HG03095 (cell line): ENCODE measurements around the gene CPAMD8.
A peak's percentile ranks its signal among the peaks of the same experiment; 100 is the strongest.

Experiments used
- ATAC-seq: cut with Tn5 transposase; IDR thresholded peaks from one replicate; pipeline ENCODE4 v1.9.1; 2021; ENCODE audit warnings: moderate library complexity; ENCODE audit not compliant: unreplicated experiment

The CPAMD8 gene

DNA sequence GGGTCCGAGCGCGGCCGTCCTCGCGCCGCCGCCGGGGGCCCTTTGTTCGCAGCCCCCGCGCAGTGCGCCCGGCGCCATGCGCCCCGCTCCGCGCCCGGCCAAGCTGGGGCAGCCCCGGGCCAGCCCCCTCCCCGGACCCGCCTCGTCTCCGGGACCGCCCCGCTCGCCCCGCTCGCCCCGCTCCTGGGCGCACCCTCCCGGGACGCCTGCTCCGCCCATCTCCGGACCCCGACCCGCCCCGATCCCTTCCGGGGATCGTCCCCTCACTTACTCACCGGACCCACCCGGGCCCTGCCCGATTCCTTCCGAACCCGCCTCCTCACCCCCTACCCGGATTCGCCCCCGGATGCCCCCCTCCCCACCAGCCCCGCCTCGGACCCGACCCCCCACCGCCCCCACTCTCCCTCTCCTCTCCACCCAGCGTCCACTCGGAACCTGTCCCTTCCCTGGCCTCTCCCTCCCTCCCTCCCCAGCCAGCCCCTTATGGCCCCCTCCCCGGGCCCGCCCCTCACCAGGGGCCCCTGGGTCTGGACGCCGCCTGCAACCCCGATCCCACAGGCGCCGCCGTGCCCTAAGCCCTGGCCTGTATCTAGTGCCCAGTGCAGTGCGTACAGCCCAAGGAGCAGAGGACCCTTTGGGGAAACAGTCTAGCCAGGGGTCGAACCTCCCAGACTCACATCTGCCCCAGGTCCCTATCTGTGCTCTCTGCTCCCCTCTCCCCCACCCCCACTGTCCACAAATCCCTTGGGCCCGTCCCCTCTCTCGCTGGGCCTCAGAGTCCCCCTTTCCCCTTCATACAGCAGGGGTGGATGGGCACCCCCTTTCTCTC, at the start of gene CPAMD8:
TSS of gene CPAMD8 (minus strand) at position 105 of the 829 bp plus-strand sequence. CDS start 168 bp downstream, outside the sequence.
- ATAC-seq: no peak

DNA sequence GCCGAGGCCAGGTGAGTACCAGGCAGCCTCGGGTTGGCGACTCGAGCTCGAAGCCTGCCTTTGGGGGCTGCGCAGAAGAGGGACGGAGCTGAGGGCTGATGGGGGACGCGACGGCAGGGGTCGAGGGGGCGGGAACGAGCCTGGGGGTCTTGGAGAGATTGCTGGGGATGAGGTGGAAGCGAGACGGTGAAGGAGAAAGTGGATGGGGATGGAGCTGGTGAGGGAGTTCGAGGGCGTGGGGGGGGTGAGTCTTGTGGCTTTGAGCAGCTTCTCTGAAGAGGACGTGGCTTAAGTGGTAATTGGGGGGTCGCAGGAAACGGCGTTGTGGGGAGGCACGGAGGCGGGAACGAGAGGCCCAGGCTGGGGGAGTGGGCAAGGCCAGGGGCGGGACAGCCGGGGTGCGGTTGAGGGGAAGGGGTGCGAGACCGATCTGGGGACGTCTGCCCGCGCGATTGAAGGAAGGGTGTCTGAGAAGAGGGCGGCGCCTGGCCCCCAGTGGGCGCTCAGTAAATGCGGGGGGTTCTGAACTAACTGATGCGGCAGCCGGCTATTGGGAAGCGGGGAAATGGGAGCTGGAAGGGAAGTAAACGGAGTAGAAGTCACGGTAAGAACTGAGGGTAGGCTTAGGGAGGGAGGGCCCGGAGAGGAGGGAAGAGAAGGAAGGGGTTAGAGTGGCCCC, 49.4 kb upstream of the CPAMD8 start:
- ATAC-seq: no peak

DNA sequence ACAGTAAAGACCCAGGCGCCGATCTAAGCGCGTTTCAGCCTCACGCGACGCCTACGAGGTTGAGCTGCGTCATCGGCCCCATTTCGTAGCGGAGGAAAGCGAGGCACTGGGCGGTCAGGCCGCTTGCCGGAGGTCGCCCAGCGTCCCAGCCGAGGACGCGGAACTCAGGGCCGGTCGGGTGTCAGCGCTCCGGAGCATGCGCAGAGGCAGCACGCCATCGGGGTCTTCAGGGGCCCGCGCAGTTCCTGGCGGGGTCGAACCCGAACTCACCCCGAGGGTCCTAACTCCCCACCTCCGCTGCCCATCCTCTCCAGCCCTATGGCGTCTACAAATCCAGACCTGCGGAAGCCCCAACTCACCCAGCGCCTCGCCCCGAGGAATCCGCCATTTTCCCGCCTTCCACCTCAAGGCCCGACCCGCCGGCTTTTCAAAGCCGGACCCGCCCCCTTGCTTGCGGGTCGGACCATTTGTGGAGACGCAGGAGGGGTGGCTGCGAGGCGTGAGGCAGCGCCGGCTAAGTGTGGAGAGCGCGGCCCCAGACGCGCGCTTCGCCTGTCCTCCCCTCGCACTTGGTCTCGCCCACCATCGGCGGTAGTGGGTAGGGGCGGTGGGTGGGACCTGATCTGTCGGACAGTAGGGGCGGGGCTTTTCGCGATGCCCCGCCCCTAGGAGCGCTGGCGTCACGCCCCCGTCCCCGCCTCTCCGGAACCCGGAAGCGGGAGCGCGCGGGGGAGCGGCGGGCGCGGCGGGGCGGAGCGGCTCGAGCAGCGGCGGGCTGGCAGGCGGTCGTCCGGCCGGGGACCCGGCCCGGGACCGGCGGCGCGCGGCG, 48.6 kb upstream of the CPAMD8 start, which contains the start of the genes HAUS8 and MYO9B:
TSS of gene HAUS8 (minus strand) at position 418 of the 829 bp plus-strand sequence. CDS start at position 388, 30 bp downstream.
TSS of gene MYO9B (plus strand) at position 743 of the 829 bp plus-strand sequence. CDS start 25,941 bp downstream, outside the sequence.
- peak; percentile 61 for ATAC-seq

DNA sequence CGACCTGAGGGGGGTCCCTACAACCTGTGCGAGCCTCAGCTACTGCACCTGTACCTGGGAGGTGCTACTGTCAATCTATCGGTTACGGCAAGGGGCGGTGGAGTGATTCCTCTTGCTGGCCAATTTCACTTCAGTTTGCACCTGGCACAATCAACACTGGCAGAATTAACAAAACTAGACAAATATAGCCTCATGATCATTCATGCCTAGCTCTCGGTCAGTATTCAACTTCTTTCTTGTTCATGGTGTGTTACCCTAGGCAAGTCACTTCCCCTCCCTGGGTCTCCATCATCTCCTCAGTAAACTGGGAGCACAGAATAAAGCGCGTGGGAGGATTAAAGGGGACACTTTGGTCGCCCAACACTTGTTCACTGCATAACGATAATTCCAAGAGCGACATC, 48.0 kb upstream of the CPAMD8 start:
- no peak for ATAC-seq

DNA sequence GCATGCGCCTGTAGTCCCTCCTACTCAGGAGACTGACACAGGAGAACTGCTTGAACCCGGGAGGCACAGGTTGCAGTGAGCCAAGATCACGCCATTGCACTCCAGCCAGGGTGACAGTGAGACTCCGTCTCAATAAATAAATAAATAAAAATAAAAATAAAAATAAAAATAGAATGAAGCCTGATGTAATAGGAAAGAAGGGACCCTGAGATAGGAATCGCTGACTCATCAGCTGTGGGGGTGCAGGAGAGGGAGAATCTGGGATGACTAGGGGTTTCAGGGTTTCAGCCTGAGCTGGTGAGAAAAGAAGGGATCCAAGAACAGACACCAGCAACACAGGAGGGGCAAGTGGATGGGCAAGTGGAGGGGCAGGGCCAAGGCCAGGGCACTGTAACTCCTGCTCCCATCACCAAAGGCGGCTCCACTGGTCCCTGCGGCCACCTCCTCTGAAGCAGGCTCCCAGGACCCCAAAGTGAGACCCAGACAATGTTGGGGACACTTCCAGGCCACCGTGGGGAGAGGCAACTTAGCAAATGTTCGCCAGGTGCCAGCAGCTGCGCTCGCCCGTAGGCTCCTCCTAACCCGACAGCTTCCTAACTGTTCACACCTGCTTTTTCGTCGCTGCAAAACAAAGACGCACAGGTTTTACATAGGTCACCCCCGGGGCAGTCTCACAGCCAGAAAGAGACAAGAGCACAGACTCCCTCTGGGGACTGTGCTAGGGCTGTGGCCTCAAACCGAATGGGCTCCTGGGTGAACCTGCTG, 47.4 kb upstream of the CPAMD8 start:
- ATAC-seq: no peak

DNA sequence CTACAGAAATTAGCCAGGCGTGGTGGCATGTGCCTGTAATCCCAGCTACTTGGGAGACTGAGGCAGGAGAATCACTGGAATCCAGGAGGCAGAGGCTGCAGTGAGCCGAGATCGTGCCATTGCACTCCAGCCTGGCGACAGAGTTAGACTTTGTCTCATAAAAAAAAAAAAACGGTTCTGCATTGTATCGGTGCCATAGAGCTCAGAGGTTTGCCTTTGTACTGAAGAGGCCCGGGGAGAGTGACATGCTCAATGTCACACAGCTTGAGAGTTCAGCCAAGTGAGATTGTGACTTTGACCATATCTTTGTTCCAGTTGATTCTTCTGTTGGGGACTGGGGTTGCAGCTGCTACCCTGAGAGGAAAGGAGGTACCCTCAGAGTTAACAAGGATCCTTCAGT, 44.3 kb upstream of the CPAMD8 start:
- ATAC-seq: no peak

DNA sequence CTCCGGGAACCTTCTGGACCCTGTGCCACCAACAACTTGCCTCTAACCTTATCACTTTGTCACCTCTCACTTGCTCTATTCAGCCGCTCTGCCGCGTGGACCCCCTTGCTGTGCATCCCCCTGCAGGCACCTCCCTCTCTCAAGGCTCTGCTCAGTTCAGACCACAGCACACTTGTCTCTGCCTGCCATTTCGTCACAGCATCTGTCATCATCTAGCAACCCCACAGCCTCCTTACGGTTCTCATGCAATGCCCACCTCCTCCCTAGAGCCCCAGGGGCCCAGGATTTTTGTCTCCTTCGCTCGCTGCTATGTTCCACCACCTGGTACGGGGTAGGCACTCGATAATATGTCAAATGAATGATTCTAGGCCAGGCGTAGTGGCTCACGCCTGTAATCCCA, 43.8 kb upstream of the CPAMD8 start:
- ATAC-seq: no peak

DNA sequence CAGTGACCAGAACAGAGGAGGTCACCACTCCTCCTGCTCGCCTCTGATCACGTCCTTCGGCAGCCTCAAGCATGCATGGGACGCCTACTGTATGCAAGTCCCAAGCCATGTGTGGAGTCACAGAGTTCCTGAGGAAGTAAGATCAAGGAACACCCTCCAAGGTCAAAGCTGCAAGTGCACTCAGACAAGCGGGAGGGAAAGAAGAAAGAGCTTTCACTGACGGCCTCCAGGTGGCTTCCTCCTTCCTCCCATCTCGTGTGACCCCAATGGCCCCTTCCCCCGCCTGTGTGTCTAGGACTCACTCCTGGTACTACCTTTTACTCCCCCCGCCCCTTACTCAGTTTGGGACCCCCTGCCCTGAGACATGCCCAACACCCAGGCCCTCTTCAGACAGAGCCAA, 42.6 kb upstream of the CPAMD8 start:
- no peak for ATAC-seq

DNA sequence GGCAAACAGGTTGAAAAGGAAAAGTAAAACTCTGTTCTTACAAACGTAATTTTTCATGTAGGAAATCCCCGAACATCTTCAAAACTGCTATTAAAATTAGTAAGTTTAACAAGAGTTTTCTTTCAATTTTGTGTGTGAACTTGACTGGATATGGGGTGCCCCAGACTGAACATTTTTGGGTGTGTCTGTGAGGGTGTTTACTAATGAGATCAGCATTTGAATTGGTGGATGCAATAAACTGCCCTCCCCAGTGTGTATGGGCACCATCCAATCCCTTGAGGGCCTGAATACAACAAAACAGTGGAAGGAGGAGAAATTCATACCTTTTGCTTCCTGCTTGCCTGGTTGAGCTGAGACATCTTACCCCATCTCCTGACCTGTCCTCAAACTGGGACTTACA, 36.8 kb upstream of the CPAMD8 start:
- ATAC-seq: no peak

DNA sequence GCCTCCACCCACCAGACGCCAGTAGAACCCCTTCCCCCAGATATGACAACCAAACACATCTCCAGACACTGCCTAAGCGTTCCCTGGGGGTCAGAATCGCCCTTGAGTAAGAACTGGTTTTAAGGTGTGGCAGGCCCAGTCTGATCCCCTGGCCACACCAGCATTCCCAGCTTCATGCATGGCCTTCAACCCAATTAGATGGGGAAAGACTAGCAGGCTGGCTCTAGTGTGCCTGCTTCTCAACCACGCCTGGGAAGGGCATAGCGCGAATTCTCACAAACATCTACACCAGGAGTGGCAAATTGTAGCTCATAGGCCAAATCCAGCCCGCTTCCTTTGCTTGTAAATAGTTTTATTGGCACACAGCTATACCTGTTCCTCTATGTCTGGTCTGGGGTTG, 35.1 kb upstream of the CPAMD8 start:
- ATAC-seq: no peak

DNA sequence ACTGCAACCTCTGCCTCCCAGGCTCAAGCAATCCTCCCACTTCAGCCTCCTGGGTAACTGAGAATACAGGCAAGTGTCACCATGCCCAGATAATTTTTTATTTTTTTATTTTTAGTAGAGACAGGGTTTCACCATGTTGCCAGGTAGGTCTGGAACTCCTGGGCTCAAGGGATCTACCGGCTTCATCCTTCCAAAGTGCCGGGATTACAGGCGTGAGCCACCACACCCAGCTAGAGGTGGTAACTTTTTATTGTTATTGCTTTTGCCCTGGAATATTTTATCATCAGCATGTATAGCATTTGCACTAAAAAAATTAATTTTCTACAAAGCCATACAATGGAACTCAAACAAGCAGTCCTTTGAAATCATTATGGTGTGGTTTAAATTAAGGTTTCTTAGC, 34.6 kb upstream of the CPAMD8 start:
- ATAC-seq: no peak

DNA sequence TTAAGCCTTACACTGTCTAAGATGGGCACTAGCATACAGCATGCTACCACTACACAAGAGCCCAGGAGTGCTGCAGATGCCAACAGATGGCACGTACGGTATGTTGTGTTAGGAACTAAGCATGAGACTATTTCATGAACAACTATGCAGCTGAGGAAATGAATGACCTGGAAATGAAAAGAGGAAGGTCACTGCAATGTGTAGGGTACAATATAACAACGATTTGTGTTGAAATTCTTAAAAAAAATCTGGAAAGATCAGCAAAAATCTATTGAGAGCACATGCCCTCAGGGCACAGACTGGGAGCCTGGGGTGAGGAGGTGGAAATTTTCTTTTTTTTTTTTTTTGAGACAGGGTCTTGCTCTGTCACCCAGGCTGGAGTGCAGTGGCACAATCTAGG, 34.2 kb upstream of the CPAMD8 start:
- no peak for ATAC-seq

DNA sequence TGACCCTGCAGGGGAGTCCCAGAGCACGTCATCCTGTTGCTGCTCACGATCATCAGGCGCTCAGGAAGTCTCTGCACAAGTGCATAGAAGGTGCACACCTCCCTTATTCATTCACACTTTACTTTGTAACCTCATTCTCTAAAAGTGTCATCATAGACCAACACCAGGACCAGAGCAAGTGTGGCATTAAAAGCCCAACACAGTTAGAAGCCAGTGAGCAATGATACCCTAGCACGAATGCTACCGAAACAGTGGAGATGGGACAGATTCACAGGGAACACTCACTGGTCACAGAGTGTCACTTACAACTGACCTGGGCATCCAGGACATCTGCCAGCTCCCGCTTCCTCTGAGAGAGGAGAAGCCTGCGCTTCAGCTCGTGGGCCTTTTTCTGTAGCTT, 31.6 kb upstream of the CPAMD8 start:
- ATAC-seq: no peak

DNA sequence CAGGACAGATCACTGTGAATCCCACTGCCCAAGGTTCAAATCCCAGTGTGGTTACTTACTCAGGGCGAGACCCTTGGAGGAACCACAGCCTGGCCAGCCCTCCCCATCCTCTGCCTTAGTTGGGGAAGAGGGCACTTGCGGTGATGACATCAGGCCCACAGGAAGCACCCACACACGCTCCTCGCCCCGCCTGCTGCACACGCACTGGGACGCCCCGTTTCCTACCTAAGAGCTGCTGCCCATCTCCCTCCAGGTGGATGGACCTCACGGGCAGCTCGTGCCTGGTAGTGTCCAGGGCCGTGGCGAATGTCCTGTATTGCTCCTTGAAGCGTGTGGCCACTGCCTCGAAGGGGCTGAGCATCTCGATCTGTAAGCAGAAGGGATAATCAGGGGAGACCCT, 29.0 kb upstream of the CPAMD8 start:
- ATAC-seq: no peak

DNA sequence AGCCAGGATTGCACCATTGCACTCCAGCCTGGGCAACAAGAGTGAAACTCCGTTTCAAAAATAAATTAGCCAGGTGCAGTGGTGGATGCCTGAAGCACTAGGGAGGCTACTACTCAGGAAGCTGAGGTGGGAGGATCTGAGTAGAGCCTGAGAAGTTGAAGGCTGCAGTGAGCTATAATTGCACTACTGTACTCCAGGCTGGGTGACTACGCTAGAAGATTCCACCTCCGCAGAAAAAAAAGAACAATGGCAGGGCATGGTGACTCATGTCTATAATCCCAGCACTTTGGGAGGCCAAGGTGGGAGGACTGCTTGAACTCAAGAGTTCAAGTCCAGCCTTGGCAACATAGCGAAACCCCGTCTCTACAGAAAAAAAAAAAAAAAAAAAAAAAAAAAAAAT, 28.1 kb upstream of the CPAMD8 start:
- no peak for ATAC-seq

DNA sequence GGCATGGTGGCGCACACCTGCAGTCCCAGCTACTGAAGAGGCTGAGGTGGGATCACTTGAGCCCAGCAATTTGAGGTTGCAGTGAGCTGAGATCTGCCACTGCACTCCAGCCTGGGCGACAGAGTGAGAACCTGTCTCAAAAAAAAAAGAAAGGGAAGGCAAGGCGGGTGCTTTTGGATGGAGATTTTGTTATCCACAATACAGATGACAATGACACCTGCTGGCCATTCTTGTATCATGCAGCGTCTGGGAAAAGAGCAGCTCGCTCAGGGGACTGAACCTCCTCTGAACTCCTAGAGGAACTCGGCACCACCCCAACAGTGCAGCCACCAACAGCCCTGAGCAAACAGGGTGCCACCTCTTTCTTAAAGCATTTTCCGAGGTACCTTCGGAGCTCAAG, 25.8 kb upstream of the CPAMD8 start:
- no peak for ATAC-seq

DNA sequence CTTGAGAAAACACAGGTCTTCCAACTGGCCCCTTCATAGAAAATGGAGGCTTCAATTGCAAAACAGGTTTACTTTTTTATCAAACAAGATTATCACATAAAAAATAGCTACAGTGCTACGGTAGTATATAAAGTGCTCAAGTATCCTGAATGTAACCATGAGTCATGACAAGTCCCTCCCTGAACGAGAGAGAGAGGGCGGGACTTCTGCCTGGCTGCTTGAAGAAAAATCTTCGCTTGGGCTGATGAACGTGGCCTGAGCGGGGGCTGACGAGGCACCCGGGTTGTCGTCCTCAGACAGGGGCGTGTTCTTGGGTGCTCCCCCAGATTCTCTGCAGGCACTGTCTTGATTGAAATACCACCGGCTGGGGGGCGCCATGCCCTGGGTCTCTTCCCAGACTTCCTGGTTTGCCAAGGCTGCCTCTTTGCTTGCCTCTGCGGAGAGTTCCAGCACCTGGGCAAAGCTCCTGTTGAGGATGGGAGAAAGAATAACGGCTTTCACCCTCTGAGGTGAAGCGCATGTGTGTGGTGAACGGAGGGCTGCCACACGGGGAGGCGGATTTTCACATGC, 23.2 kb upstream of the CPAMD8 start:
- ATAC-seq: no peak

DNA sequence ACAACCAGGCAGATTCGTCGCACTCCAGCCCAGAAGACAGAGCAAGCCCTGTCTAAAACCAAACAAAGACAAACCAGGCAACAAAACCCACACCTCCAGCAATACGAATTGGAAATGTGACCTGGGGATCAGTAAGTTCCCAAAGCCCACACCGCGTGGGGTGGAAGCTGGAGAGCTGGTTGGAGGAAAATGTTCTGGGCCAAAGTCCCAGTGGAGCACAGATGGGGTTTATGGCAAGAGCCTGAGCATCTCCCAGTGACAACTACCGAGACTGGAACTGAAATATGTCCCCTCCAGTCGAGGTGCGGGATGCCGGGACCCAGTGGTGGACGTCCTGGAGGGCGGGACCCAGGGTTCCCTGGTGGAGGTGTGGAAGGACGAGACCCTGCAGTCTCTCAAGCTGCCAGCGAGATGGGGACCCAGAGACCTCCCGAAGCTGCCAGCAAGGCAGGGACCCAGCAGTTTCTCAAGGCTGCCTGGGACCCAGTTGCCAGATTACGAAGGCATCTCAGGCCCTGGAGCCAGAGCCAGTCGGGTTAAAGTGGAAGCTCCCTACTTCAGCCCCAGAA, 22.4 kb upstream of the CPAMD8 start:
- ATAC-seq: no peak

DNA sequence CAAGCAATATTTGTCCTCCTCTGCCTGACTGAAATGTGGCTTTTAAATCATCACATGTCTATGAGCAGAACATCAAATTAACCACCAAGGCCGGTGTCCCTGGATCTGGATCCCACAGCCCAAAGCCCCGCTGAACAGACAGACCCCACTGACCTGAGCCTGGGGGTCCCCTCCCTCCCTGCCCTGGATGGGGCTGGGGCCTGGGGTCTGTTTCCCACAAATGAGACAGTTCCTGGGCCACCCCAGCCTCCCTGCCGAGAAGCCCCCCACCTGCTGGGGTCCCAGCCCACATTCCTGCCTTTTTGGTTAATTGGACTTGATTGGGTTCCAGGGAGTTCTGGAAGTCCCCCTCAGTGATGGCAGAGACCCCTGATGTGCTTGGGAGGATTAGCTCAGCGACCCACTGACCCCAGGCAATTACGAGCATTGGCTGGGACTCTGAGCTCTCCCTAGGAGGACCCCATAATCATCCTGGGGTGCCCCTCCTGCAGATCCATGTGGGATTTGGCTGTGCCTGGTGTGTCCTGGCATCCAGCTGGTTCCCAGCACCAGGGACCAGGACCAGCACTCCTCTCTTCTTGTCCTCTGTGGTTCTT, 19.4 kb upstream of the CPAMD8 start:
- no peak for ATAC-seq

DNA sequence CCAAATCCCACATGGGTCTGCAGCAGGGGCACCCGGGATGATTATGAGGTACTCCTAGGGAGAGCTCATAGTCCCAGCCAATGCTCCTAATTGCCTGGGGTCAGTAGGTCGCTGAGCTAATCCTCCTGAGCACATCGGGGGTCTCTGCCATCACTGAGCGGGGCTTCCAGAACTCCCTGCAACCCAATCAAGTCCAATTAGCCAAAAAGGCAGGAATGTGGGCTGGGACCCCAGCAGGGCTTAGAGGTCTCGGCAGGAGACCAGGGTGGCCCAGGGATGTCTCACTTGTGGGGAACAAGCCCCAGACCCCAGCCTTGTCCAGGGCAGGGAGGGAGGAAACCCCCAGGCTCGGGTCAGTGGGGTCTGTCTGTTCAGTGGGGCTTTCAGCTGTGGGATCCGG, 17.1 kb upstream of the CPAMD8 start:
- ATAC-seq: no peak
